Esophagus mucosa (tissue), 1 donor: ENCODE measurements around the gene CDH16. TPM values are rescaled to one million over a fixed set of nuclear protein-coding genes. Genes with fewer than 3 reads are reported as not detected.

Source experiments
- ATAC-seq: fragments of 200-7000 bp; cut with Tn5 transposase; one replicate; pipeline ENCODE4 v1.9.1; 2020
- total RNA-seq: library from RNA; stranded (reverse); gene quantifications from one replicate; pipeline ENCODE4 v1.2.4, GENCODE V29; 2023
- donor health status: DM: yes; HTN: yes; CAD: no.

Gene CDH16
- total RNA-seq, 1 donor from 2014 or later: 5.0 TPM

- ATAC-seq: peak; percentile 0
Measured at GRCh38 chr16:66927918-66928649, 9.4 kb upstream of the CDH16 start.

DNA sequence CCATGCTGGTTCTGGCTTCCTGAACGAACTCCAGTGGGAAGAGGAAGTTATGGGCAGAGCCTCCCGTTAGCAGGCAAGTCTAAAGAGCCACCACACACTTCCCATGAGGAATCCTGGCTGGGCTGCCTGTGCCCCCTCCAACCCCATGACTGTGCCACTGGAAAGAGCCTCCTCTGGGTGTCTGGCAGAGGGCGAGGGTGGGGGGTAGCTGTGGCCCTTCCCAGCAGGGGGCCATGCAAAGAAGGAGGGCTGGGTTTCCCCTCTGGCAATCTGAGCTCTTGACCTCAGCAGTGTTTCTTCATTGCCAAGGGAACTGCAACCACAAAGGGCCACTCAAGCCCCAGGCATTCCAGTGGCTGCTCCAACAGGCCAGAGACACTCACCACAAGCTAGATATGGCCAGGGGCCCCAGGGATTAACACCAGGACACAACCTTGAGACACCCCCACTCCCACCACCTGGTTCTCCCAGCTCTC is 8.3 kb upstream of the CDH16 start:
- no peak for ATAC-seq

- no peak for ATAC-seq
Measured at GRCh38 chr16:66926171-66926947, 7.7 kb upstream of the CDH16 start.

GRCh38 chr16:66925322-66925840 is 6.7 kb upstream of the CDH16 start, which contains the start of gene RRAD:
RRAD (minus strand) TSS chr16:66925535; CDS start chr16:66925179, 356 bp downstream.
- no peak for ATAC-seq

- ATAC-seq: peak; percentile 41
Measured at GRCh38 chr16:66924527-66925321, 6.0 kb upstream of the CDH16 start.

DNA sequence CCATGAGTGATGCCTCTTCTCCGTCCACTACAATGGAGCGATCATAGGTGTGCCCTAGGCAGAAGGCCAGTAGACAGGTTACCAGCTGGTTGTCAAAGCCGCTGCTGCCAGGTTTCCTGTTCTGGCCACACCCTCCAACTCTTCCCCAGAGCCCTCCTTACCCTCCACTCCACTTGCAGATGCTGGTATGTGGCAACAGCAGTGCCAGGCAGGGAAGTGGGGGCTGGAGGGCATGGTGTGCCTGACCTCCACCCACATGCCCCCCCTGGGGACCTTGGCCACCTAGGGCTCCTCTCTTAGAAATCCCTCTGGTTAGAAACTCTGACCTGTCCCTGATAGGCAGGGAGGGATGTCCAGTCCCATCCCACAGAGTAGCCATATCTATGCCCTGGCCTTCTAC is 5.2 kb upstream of the CDH16 start:
- ATAC-seq: peak; percentile 56

DNA sequence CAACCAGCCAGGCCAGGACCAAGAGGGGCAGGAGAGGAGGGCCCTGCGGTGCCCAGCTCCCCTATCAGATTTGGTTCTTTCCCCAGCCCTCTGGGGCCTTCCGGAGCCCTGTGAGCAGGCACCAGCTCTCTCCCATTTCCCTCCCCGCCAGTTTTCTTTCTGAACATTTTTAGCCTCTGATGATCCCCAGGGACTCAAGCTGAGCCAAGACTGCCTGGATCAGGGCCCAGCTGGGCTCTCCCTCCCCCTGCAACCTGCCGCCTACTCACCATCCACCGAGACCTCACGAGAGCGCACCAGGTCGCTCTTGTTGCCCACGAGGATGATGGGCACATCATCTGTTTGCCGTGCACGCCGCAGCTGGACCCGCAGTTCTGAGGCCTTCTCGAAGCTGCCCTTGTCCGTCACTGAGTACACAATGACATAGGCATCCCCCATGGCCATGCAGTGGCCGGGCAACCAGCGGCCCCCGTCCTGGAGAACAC is 4.6 kb upstream of the CDH16 start:
- ATAC-seq: no peak

DNA sequence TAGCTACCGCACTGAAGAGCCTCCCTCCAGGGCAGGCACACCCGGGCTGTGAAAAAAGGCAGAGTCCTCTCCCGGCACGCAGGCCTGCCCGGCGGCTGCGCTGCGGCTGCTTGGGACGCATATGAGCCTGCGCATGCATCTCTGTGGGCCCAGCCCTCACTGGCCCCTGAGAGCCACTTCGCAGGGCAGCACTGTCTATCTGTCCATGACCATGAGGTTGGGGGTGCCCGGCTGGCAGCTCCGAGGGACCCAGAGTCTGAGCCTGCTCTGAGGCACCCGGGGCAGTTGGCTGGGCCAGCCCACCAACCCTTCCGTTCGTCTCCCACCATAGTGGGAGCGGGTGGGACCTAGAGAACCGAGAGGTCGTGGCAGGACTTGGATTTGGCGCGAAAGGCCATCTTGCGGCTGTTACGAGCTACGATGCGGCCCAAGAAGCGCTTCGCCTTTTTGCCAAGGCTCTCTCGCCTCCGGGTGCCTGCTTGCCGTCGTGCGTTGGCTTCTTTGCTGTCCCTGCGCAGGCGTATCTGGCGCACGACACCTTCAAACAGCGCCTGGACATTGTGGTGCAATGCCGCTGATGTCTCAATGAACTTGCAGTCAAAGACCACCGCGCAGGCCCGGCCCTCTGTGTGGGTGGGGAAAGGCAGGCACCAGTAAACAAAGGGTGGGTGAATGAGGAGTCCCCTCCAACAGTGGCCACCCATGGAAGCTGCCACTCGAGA is 3.2 kb upstream of the CDH16 start:
- no peak for ATAC-seq

GRCh38 chr16:66920924-66921680 is 2.4 kb upstream of the CDH16 start:
- ATAC-seq: no peak

DNA sequence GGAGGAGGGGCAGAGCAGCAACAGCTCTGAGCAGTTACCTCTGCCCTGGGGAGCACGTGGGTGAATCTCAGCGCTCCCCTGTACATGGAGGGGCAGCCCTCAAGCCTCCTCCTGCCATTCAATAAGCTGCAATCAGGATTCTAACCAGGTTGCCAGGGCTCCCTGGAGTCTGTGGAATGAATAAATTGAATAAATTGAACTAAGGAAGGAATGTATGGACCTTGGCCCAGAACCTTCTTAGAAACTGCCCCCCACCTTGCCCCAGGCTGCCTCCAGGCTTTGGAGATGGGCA is 1.6 kb upstream of the CDH16 start:
- ATAC-seq: no peak

- ATAC-seq: no peak
Measured at GRCh38 chr16:66919569-66920298, 1.0 kb upstream of the CDH16 start.

DNA sequence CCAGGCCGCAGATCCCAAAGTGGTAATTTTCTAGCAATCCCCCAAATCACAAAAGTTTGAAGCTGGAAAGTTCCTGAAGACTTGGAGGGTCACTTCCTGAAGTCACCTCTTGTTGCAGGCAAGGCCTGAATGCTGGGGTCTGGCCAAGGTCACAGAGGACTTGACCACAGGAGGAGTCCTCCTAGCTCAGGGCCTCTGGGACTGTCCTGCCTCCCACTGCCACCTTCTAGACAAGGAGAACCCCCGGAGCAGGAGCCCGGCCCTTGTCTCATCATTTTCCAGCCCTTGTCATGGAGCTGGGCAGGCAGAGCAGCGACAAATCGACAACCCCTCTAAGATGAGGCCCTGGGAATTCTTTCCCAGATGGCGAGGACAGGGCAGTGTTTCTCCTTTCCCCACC is 330 bp downstream of the CDH16 start:
- ATAC-seq: no peak

- no peak for ATAC-seq
Measured at GRCh38 chr16:66917741-66918140, 944 bp downstream of the CDH16 start.

DNA sequence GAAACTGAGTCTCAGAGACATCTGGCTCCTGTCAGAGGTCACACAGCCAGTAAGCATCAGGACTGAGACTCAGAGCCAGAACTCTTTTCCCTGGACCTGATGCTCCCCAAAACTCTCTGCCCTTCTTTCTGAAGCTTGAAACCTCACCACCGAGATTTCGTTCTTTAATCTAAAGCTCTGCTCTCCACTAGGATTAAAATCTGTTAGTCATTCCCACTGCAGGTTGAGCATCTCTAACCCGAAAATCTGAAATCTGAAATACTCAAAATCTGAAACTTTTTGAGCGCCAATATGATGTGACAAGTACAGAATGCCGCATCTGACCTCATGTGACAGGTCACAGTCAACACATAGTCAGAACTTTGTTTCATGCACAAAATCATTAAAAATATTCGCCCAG is 2.2 kb downstream of the CDH16 start:
- ATAC-seq: no peak

DNA sequence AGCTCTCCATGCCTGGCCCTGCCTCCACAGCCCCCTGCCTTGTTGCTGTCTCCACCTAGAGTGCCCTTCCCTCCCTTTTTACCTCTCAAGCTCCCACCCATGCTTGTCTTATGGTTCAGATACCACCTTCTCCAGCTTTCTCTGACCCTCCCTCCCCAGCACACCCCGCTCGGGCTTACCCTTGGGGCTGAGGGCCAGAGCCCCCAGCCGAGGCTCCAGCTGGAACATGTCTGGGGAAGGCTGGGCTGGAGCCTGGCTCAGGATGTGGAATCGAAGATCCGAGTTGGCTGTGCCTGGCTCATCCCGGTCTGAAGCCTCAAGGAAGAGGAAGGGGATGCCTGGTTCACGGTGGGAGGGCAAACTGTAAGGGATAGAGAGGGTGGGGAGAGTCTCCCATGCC is 3.6 kb downstream of the CDH16 start:
- no peak for ATAC-seq

- ATAC-seq: no peak
Measured at GRCh38 chr16:66914541-66914940, 4.1 kb downstream of the CDH16 start.

DNA sequence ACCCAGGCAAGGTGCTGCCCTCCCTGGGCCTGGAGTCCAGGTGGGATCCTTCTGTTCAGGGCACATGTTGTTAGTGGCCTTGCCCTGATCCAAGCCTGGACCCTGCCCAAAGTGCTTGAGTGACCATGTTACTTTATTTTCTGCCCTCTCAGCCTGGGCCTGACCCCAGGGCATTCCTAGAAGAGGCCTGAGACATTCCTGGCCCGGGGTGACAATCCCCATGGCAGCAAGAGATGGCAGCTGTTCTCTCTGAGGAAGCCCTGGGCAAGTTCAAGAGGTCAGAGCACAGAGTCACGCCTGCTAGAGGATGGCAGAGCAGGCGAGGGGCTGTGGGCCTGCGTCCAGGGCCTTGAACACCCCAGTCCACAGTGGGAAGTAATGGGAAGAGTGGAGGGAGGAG is 5.0 kb downstream of the CDH16 start:
- ATAC-seq: no peak

GRCh38 chr16:66913081-66913480 is 5.6 kb downstream of the CDH16 start:
- ATAC-seq: no peak

GRCh38 chr16:66911801-66912200 is 6.9 kb downstream of the CDH16 start:
- no peak for ATAC-seq

DNA sequence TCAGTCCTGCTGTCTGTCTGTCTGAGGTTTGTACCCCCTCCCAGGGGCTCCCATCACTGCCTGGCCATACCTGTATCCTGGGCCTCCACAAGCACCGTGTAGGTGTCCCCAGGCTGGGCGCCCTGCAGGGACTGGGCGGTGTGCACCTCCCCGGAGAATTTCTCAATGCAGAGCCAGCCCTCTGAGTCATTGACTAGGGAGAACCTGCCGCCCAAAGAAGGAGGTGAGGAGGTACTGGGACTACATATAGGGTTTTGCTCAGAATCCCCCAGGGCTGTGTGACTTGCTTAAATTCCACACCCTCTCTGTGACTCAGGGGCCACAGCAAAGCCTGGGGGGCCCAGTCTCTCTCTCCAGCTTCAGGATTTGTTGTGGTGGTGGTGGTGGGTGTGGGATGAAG is 7.6 kb downstream of the CDH16 start:
- peak; percentile 88 for ATAC-seq
